NCI-H345 treated with DMSO at 0.1 percent for 48 hours (cell line): Measurements from ENCODE around the gene CHCHD4.

ENCODE experiments used
- DNase-seq: peaks from one replicate; lab custom pipeline; 2025; ENCODE audit not compliant: unreplicated experiment; lab: John Stamatoyannopoulos, UW

The CHCHD4 gene

GRCh38 chr3:14137004-14137403, 12.3 kb upstream of the CHCHD4 start:
- no peak for DNase-seq

GRCh38 chr3:14135581-14135980, 10.9 kb upstream of the CHCHD4 start:
- DNase-seq, result no peak

DNA sequence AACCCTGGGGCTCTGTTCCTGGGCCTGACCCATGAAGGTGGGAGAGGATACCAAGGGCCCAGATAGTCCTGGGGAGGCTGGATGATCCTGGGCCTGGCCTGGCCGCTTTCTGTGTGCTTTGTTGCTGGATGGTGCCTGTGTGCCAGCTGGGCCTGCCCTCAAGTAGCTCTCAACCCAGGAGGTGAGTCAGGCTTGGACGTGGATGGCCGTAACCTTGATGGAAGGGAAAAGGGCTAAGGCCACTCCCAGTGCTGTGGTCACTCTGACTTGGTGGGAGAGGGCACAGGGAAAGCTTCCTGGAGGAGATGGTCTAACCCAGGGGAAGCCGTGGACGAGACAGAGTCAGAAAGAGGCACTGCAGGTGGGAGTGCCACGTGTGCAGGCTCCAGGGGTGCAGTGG, 9.6 kb upstream of the CHCHD4 start:
- no peak for DNase-seq

DNA sequence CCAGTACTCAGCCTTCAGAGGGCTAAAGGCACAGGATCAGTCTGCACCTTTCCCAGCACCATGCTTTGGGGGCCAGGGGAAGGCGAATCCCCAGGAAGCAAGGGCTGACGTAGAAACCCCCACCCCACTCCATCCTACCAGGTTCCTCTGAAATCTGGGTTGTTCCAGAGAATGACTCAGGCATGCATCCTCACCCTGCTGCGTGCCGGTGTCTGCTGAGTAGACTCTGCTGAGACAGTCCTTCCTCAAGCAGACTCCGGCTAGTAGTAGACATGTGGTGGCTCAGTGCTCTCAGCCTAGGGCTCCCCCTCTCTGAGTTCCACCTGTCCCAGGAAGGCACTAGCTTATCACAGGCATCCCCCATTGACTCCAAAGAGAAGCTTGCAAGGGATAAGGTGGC, 9.2 kb upstream of the CHCHD4 start:
- no peak for DNase-seq

- no peak for DNase-seq
These were observed 8.6 kb upstream of the CHCHD4 start for GRCh38 chr3:14133188-14133800.

DNA sequence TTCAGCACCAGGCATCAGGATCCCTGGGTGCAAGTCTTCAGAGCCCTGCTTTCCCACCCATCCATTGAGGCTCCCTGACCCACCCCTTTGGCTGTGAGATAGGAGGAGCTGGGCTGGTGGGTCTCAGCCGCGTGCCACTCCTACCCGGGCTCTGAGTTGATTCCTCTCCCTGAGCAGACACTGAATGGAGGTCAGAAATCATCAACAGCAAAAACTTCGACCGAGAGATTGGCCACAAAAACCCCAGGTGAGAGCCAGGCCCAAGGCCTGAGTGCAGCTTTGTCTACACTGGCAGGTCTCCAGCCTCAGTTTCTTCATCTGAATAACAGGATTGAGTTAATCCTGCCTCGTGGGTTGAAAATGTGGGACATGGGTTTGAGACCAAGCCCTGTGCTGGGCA, 8.0 kb upstream of the CHCHD4 start:
- no peak for DNase-seq

GRCh38 chr3:14132120-14132519, 7.5 kb upstream of the CHCHD4 start:
- no peak for DNase-seq

GRCh38 chr3:14131134-14131533, 6.5 kb upstream of the CHCHD4 start:
- DNase-seq, result no peak

DNA sequence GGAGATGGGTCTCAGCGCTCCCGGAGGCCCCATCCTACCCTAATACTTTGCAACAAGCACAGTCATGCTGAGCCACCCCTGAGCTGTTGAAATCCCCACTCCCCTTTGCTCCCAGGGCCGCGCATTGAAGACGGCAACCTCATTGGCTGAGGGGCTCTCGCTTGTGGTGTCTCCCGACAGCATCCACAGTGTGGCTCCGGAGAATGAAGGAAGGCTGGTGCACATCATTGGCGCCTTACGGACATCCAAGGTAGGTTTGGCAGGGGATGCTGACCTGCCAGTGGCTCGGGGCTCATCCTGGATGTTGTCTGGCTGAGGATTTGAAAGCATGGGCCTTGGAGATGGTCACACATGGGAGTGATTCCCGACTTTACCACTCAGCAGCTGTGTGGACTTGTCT, 6.0 kb upstream of the CHCHD4 start:
- DNase-seq, result no peak

DNA sequence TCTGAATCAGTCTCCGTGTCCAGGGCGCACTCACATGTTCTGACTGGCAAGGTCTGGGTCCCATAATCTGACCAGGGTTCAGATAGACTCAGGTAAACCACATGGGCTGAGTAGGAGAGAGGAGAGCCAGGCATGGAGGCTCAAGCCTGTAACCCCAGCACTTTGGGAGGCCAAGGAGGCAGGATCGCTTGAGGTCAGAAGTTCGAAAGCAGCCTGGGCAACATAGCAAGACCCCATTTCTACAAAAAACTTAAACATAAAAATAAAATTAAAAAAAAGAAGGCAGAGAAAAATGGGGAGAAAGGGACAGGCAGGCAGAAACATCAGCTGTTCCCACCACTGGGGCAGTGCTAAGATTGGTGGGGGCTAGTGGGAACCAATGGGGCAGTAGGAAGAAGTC, 5.6 kb upstream of the CHCHD4 start:
- no peak for DNase-seq

GRCh38 chr3:14129296-14129695, 4.6 kb upstream of the CHCHD4 start:
- DNase-seq, result no peak

GRCh38 chr3:14128724-14129123, 4.1 kb upstream of the CHCHD4 start:
- DNase-seq, result no peak

DNA sequence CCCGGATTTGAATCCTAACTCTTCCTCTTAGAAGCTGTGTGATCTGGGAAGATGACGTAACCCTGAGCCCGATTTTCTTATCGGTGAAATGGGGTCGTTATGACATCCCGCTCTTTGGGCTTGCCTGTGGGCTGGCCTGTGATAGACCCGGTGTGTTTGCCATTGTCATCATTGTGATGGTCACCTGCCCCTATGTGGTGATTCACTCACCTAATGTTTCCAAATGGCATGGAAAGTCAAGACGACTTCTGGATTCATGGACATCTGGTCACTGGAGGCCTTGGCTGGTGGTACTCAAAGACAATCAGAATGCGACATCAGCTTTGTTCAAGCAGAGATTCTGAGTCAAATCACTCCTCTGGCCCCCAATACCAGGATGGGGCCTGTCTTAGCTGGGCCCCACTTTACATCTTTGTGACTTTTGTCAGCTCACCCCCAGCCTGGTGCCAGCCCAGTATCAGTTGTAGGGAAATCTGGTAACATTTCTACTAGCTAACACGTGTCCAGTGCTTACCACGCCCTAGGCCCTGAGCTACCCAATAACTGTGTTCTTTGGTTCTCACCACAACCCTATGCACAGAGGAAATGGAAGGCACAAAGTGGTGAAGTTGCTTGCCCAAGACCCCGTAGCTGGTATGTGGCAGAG, 3.0 kb upstream of the CHCHD4 start:
- no peak for DNase-seq

DNA sequence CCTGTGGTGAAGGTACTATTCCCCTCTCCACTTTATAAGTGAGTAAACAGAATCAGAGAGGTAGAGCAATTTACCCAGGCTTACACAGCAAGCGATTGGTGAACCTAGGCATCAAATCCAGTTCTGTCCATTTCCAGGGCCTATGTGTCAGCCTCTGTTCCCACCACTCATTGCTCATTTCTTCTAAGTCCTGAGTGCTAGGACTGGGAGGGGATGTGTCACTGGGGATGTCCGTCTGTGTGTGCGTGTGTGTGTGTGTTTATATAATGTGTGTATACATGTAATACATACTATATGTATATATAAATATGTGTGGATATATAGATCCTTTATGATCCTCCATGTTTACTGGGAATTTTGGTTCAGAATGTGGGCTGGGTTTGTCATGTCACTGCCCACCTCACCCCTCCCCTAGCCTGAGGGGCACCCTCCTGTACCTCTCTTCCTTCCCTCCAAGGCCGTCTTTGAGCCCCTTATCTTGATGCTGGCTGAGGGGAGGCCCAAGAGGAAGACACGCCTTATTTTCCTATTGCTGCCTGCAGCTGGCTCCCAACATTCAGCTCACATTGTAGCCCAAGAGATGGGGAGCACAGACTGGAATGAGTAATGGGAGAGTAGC, 2.3 kb upstream of the CHCHD4 start:
- DNase-seq, result no peak

DNA sequence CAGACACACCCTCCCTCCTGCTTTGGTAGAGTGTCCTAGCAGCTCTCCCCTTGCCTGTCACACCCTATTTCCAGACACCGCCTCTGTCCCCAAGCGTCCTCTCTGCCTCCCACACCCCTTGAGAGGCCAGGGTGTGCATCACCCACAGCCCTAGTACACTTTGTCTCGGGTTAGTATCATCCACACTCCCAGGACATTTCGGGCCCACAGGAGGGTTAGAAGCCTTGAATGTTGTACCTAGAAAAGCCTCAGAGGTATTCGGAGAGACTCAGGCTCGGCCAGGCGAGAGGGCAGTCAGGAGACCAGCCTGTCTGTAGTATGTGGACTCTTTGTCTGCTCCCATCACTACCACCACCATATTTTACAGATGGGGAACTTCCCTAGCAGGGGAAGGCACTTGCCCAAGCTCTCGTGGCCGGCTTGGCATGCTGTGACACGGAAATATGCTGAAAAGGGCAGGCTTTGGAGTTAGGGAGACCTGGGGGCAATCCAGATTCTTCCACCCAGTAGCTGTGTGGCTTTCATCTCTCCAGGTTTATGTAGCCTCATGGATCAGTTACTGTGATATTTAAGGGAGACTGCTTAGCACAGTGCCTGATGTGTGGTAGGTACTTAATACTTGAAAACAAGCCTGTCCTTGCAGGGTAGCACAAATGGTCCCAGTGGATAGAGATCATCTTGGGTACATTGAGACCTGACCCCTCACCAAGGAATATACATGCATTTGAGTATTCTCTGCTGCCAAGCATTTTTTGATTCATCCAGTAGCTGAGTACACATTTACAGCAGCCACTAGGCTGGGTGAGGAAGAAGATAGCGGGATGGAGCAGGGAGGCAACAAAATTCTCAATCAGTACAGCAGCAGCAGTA, 1.6 kb upstream of the CHCHD4 start:
- DNase-seq, result no peak

DNA sequence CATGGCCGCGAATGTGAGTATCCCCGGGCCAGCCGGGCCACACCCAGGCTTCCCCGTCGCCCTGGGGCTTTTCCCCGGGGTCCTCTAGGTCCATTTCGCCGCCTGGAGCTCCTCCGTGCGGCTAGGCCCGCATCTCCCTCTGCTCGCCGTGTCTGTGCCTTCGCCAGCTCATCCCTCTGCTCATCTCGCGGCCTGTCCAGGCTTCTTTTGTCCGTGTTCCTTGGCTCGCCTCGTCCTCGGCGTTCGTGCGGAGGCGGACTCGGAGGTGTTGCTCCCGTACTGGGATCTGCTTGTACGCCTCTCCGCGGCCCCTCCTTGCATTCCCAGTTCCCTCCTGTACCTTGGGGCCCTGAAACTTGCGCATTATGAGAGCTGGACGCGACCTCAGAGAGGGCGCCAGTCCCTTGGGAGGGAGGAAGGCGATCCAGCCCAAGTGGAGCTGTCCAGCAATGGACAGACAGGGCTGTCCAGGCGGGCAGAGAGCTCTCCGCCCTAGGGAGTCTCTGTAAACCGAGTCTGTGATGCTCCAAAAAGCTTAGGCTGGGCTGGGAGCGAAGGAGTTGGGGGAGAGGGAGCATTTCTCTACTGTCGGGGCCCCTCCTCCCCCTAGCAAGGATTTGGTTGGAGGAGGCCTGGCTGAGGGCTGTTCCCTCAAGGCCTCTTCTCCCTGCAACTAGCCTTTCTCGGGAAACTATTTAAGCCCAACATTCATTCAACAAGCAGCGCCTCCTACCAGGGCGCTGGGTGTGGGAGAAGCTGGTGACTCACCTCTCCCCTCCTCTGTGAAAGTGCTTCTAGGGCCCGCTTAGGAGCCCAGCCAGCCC, 735 bp upstream of the CHCHD4 start:
- no peak for DNase-seq

DNA sequence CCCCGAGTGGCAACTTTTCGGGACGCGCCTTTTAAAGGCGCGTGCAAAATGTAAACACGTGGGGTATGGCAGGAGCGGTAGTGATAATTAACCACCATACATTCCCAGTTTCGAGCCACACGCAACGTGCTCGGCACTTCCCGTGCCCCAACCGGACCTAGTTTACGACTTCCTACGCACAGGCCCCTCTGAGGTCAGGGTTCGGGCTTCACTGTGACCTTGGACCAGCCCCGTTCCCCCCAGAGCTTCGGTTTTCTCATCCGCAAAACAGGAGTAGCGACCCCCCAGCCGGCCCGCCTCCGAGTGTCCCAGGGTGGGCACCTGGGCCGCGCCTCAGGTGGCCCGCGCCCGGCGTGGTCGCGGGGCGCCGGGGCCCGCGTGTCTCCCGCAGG, 451 bp downstream of the CHCHD4 start:
- DNase-seq, result no peak

GRCh38 chr3:14123308-14124222, 1.1 kb downstream of the CHCHD4 start:
- DNase-seq, result no peak

DNA sequence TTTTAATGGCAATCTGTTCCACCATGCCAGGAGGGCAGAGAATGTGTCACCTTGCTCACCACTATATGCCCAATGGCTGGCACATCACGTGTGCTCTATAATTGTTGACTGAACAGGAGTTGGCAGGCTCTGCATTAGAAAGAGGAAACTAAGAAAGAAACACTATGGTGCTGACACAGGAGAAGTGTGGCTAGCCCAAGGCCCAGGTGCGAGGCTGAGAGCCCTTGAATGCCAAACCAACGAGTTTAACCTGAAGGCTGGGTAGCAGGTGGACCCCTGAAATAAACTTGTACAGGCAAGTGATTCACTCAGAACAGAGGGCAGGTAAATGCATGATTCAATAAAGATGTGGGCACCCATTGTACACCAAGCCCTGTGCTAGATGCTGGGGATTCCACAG, 2.4 kb downstream of the CHCHD4 start:
- no peak for DNase-seq

- DNase-seq, result no peak
These were observed 2.8 kb downstream of the CHCHD4 start for GRCh38 chr3:14121859-14122258.
